ENCODE data around the gene SAPCD2. TPM values are rescaled to one million over a fixed set of nuclear protein-coding genes. Genes with fewer than 3 reads are reported as not detected.
A peak's percentile ranks its signal among the peaks of the same experiment; 100 is the strongest.

SAPCD2 gene
- total RNA-seq, 1 donor from 2014 or later, result 13.5 TPM

GRCh38 chr9:137088121-137088520 is 17.8 kb upstream of the SAPCD2 start:
- Mint-ChIP-seq H3K4me3 (ENCODE audit: unreplicated experiment) (peak overlapping the region; percentile 95), H3K27me3 (ENCODE audit: unreplicated experiment) (peaks cover 8% of the 10 kb centered on the region), H3K27ac (ENCODE audit: unreplicated experiment) (peak overlapping the region; percentile 70), H3K4me1 (ENCODE audit: low read depth, unreplicated experiment) (peaks cover 17% of the 10 kb centered on the region), H3K36me3 (ENCODE audit: unreplicated experiment) (peaks cover 6% of the 10 kb centered on the region), H3K9me3 (ENCODE audit: unreplicated experiment) (peaks cover 13% of the 10 kb centered on the region)
- TF ChIP-seq, protein P1, sequence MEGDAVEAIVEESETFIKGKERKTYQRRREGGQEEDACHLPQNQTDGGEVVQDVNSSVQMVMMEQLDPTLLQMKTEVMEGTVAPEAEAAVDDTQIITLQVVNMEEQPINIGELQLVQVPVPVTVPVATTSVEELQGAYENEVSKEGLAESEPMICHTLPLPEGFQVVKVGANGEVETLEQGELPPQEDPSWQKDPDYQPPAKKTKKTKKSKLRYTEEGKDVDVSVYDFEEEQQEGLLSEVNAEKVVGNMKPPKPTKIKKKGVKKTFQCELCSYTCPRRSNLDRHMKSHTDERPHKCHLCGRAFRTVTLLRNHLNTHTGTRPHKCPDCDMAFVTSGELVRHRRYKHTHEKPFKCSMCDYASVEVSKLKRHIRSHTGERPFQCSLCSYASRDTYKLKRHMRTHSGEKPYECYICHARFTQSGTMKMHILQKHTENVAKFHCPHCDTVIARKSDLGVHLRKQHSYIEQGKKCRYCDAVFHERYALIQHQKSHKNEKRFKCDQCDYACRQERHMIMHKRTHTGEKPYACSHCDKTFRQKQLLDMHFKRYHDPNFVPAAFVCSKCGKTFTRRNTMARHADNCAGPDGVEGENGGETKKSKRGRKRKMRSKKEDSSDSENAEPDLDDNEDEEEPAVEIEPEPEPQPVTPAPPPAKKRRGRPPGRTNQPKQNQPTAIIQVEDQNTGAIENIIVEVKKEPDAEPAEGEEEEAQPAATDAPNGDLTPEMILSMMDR (IDR thresholded peaks at IDR 0.05; ENCODE audit: partially characterized antibody, unreplicated experiment), result no peak
- DNase-seq, result no peak

DNA sequence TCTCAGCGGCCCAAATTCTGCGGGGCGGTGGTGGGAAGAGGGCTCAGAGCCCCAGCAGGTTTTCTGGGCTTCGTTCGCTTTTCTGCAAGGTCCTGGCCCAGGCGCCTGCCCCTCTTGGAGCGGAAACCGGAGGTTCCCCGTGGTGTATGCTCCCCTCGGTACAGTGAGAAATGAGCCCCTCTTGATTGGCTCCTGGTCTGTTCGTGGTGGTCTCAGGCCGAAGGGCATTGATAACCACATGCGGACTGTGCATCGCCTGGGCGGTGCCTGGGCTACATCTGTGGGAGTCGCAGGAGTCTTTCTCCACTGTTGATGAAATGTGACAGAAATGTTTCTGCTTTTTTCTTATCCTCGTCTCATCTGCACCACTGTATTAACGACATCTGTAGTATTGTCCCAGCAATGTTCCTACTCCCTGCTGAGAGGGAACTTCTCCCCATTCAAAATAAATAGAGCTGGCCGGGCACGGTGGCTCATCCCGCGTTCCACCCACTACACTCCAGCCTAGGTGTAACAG is 17.1 kb upstream of the SAPCD2 start:
- Mint-ChIP-seq H3K27me3 (ENCODE audit: unreplicated experiment) (peaks cover 8% of the 10 kb centered on the region), H3K27ac (ENCODE audit: unreplicated experiment) (peak overlapping the region; percentile 70), H3K36me3 (ENCODE audit: unreplicated experiment) (peaks cover 6% of the 10 kb centered on the region), H3K4me3 (ENCODE audit: unreplicated experiment) (peak overlapping the region; percentile 95), H3K4me1 (ENCODE audit: low read depth, unreplicated experiment) (peaks cover 17% of the 10 kb centered on the region), H3K9me3 (ENCODE audit: unreplicated experiment) (peaks cover 13% of the 10 kb centered on the region)
- TF ChIP-seq, protein P1 (IDR thresholded peaks at IDR 0.05; ENCODE audit: partially characterized antibody, unreplicated experiment), result no peak
- no peak for DNase-seq

- Mint-ChIP-seq H3K27ac (ENCODE audit: unreplicated experiment) (peak within 1 kb of the TSS; percentile 70), H3K27me3 (ENCODE audit: unreplicated experiment) (peaks cover 9% of the 10 kb centered on the region), H3K9me3 (ENCODE audit: unreplicated experiment) (peaks cover 13% of the 10 kb centered on the region), H3K4me1 (ENCODE audit: low read depth, unreplicated experiment) (peaks cover 17% of the 10 kb centered on the region), H3K4me3 (ENCODE audit: unreplicated experiment) (peak within 1 kb of the TSS; percentile 95), H3K36me3 (ENCODE audit: unreplicated experiment) (peaks cover 6% of the 10 kb centered on the region)
- TF ChIP-seq, protein P1 (IDR thresholded peaks at IDR 0.05; ENCODE audit: partially characterized antibody, unreplicated experiment), result peak; percentile 9
- DNase-seq, result peak; percentile 99
Observed at GRCh38 chr9:137086531-137087408, 16.4 kb upstream of the SAPCD2 start, which contains the start of gene MAN1B1. TSS of gene MAN1B1 (plus strand) at chr9:137086985. CDS start at chr9:137087000, 15 bp downstream.

DNA sequence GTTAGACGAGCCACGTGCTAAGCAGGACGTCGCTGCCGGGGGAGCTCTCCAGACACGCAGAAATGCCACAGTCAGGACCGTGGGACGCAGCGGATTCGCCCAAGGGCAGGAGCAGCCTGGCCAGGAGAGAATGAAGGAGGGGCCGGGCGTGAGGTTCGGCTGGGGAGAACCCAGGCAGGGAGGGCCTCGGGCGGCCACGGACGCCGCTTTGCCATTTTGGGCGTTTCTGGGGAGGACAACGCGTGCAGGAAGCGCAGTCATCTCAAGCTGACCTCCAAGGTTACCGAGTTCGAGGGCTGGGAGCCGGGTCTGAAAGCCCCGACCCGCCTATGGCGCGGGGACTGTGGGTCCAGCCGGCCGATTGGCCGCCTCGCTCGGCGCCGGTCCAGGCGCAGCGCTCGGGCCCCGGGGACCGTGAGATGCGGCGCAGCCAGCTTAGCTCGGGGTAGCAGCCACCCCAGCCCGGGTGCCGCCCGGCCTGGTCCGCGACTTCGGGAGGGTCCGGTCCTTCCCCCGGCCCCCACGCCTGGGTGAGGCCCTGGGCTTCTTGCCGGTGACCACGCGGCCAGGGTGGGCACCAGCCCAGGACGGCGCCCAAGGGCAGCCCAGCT is 15.7 kb upstream of the SAPCD2 start:
- Mint-ChIP-seq H3K27me3 (ENCODE audit: unreplicated experiment) (peaks cover 12% of the 10 kb centered on the region), H3K9me3 (ENCODE audit: unreplicated experiment) (peaks cover 13% of the 10 kb centered on the region), H3K4me1 (ENCODE audit: low read depth, unreplicated experiment) (peaks cover 17% of the 10 kb centered on the region), H3K4me3 (ENCODE audit: unreplicated experiment) (peak overlapping the region; percentile 88), H3K36me3 (ENCODE audit: unreplicated experiment) (peaks cover 6% of the 10 kb centered on the region), H3K27ac (ENCODE audit: unreplicated experiment) (peak overlapping the region; percentile 59)
- DNase-seq, result no peak
- TF ChIP-seq, protein P1 (IDR thresholded peaks at IDR 0.05; ENCODE audit: partially characterized antibody, unreplicated experiment), result no peak

All from glutamatergic neuron (in vitro differentiated cells).